ENCODE measurements around the gene SMURF1. TPM values are rescaled to one million over a fixed set of nuclear protein-coding genes. Genes with fewer than 3 reads are reported as not detected.

Gene SMURF1
- total RNA-seq, 2 donors from 2014 or later: 16.9 to 31.3 TPM

DNA sequence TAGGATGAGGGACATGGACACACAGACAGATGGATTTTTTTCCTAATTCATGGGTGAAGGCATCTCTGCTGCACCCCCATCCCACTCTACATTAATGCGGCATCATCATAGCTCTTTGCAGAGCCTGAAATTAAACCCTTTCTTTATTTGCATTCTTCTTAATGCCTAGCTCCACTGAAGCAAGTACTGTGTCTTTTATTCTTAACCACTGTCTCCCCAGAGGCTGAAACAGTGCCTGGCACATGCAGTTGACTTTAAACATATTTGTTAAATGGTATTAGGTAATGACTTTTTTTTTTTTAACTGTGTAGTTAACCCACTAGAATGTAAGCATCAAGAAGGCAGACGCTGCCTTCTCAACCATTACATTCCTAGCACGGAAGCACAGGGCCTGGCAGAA is 73.5 kb downstream of the SMURF1 start:
- no peak for DNase-seq
- Histone ChIP-seq H3K36me3 (replicated peaks in 1 of 2; ENCODE audit: insufficient read depth in 1 of 2, low read depth in 2 of 2) (no peaks in the 10 kb centered on the region), H3K4me1 (peaks cover 14% of the 10 kb centered on the region), H3K9me3 (no peaks in the 10 kb centered on the region), H3K27ac (no peak overlapping the region), H3K27me3 (no peaks in the 10 kb centered on the region), H3K4me3 (no peak overlapping the region)
- intact Hi-C loops (cut with DNase I): no loop called here
- 94 to 98% methylated on average over 3 of the region's 3 CpGs for WGBS, 2 donors
- TF ChIP-seq POLR2A (IDR thresholded peaks at IDR 0.05): no peak
- no peak for ATAC-seq

DNA sequence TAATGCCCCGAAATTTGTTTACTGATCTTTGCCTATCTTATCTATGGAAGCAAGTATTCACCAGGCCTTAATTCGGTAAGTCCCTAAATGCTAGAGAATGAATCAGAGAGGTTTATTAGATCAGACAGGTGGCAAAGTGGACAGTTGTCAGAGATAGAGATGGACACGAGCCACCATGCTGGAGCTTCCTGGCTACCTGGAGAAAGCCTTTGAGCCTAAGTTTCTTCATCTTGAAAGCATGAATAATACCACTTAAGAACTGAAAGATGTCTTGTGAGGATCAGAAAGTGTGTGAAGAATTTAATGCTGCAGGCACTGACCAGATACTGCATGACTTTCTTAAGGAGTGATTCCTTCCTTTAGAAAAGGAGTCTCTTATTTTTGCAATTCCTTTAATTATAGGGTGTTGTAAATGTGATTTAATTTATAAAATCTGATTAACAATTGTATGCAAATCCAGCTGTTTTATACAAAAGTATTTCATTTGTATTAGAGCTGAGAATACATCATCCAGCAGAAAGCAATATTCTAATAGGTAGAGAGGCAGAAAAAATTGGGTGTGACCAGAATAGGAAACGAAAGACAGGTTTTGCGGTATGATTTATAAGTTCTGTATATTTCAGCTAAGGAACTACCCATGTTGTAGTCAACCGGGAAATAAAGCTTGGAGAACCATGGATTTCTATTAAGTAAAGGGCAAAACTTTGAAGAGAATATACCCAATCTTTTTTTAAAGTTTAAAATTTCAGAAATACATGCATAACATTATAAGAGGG is 82.7 kb downstream of the SMURF1 start:
- no peak for TF ChIP-seq CTCF (IDR thresholded peaks at IDR 0.05)
- no peak for TF ChIP-seq POLR2A (IDR thresholded peaks at IDR 0.05)
- H3K27me3 ChIP-seq: no peaks in the 10 kb centered on the region
- peaks cover 0 to 1% of the 10 kb centered on the region in 2 donors for H3K36me3 ChIP-seq (replicated peaks in 1 of 2; ENCODE audit: insufficient read depth in 1 of 2, low read depth in 2 of 2)
- H3K4me3 ChIP-seq: no peak overlapping the region
- WGBS, 2 donors: 64 to 65% methylated on average over 6 of the region's 6 CpGs
- no peak for DNase-seq
- no peak for ATAC-seq
- H3K9me3 ChIP-seq: no peaks in the 10 kb centered on the region
- intact Hi-C loops (cut with DNase I): no loop called here
- peaks cover 12% of the 10 kb centered on the region for H3K4me1 ChIP-seq
- H3K27ac ChIP-seq: no peak overlapping the region

DNA sequence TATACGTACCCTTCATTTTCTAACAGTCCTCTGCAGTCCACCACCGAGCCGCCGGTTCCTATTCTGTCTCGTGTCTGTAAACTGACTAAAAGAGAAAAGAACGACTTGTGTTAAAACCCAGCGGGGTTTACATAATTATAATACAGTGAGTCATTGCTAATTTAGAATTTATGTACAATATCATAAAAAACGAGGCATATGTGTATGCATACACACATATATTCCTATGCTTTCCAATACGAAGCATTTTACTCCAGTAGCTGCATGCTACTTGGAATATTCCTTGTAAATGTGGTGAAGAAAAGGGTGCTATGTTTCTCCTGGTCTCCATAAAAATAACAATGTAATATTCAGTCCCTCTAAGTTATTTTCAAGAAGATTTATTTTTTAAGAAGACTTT is 89.1 kb downstream of the SMURF1 start:
- H3K9me3 ChIP-seq: no peaks in the 10 kb centered on the region
- intact Hi-C loops (cut with DNase I): no loop called here
- TF ChIP-seq POLR2A (IDR thresholded peaks at IDR 0.05) (no peak), CTCF (IDR thresholded peaks at IDR 0.05) (no peak)
- H3K4me3 ChIP-seq: no peak overlapping the region
- H3K36me3 ChIP-seq (replicated peaks in 1 of 2; ENCODE audit: insufficient read depth in 1 of 2, low read depth in 2 of 2): peaks cover 0 to 19% of the 10 kb centered on the region in 2 donors
- H3K27ac ChIP-seq: no peak overlapping the region
- ATAC-seq (no peak), DNase-seq (no peak)
- peaks cover 7% of the 10 kb centered on the region for H3K4me1 ChIP-seq
- WGBS, 2 donors: 87 to 90% methylated on average over 9 of the region's 9 CpGs
- H3K27me3 ChIP-seq: no peaks in the 10 kb centered on the region

GRCh38 chr7:99050971-99051370 is 92.9 kb downstream of the SMURF1 start:
- peaks cover 4 to 29% of the 10 kb centered on the region in 2 donors for H3K36me3 ChIP-seq (replicated peaks in 1 of 2; ENCODE audit: insufficient read depth in 1 of 2, low read depth in 2 of 2)
- intact Hi-C loops (cut with DNase I): no loop called here

More at GRCh38 chr7:99050971-99051370, 92.9 kb downstream of the SMURF1 start:
- Histone ChIP-seq H3K27ac (peak overlapping the region in 1 of 4 donors; percentile 43), H3K9me3 (no peaks in the 10 kb centered on the region), H3K4me3 (no peak overlapping the region), H3K4me1 (peaks cover 7% of the 10 kb centered on the region), H3K27me3 (no peaks in the 10 kb centered on the region)
- TF ChIP-seq POLR2A (IDR thresholded peaks at IDR 0.05) (no peak), CTCF (IDR thresholded peaks at IDR 0.05) (no peak)
- 45 to 47% methylated on average over 2 of the region's 2 CpGs for WGBS, 2 donors
- DNase-seq: no peak
- no peak for ATAC-seq

Measured in body of pancreas (tissue), 4 donors.